ENCODE data around the gene FLVCR2.
A peak's percentile ranks its signal among the peaks of the same experiment; 100 is the strongest.

The FLVCR2 gene

DNA sequence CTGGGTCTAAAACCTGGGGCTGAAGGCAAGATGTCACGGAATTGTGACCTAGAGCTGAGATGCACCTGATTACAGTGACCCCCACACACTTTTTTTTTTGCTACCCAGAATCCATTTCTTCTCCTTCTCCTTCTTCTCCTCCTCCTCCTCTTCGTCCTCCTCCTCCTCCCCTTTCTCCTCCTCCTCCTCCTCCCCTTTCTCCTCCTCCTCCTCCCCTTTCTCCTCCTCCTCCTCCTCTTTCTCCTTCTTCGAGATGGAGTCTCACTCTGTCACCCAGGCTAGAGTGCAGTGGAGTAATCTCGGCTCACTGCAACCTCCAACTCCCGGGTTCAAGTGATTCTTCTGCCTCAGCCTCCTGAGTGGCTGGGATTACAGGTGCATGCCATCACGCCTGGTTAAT is 19.4 kb upstream of the FLVCR2 start:
- no peak for DNase-seq

GRCh38 chr14:75559451-75560222 is 18.8 kb upstream of the FLVCR2 start:
- DNase-seq: no peak

DNA sequence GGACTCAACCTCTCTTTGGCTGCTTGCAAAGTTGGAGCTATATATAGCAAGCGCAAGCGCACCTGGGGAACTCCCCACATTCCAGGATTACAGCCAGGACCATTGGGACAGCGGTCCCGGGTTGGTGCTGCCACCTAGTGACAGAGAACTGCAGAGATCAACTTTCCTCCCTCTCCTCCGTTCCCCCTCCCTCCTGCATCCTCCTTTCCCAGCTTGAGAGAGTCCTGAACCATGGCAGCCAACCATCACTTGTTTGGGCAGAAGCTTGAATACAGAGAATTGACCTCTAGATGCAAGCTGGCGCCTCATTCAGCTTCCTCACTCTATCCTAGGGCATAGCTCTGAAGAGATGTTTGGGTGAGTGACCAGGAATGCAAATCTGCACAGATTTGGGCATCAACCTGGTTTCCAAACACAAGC is 17.4 kb upstream of the FLVCR2 start:
- peak; percentile 30 for DNase-seq

- DNase-seq: no peak
Measured at GRCh38 chr14:75562089-75562488, 16.3 kb upstream of the FLVCR2 start.

GRCh38 chr14:75562489-75562888 is 15.9 kb upstream of the FLVCR2 start:
- DNase-seq: no peak

DNA sequence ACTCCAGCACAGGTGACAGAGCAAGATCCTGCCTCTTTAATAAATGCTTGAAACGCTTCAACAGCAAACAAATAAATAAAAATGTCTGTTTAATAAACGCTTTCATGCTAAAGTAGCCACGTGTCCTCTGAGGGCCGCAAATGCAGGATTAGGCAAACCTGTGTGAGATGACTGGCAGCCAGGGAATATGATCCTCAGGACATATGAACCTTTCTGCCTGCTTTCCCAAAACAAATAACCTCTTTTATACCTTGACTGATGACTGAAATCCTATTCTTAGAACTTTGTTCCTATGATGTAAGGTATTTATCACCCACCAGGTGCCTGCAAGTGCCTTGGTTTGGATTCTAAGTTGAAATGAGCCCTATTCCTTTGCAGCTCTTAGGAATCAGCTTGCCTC is 14.5 kb upstream of the FLVCR2 start:
- no peak for DNase-seq

DNA sequence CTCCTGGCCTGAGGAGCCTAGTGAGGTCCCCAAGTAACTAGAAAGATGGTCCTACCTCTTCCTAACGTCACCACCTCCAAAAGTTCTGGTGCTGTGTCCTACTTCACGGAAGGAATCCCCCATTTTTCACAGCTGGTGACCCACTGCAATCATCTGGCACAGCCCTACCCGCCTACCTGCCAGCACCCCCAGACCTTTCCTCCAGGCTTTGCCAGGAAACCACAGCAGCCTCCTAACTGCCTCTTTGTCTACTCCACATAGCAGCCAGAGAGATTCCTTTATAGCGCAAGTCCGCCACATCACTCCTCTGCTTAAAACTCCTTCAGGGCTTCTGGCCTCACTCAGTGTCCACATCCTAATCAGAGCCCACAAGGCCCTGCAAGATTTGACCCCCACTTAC is 13.4 kb upstream of the FLVCR2 start:
- no peak for DNase-seq

GRCh38 chr14:75566321-75566720 is 12.1 kb upstream of the FLVCR2 start:
- no peak for DNase-seq

DNA sequence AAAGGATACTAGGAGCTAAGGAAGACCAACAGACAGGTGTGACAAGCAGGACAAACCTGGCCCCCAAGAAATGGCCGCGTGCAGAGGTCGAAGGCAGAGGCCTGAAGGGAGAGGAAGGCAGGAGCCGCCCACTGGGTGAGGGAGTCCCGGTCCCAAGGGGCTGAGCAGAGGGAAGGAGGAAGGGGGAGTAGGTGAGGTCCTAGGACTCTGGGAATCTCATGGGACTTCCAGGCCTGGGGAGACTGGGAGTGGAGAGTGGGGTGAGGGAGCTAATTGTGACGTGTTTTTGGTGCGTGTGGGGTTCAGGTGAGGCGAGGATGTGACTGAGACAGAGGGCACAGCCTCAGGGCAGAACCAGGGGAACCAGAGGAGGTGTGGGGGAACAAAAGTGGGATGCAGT is 11.7 kb upstream of the FLVCR2 start:
- no peak for DNase-seq

DNA sequence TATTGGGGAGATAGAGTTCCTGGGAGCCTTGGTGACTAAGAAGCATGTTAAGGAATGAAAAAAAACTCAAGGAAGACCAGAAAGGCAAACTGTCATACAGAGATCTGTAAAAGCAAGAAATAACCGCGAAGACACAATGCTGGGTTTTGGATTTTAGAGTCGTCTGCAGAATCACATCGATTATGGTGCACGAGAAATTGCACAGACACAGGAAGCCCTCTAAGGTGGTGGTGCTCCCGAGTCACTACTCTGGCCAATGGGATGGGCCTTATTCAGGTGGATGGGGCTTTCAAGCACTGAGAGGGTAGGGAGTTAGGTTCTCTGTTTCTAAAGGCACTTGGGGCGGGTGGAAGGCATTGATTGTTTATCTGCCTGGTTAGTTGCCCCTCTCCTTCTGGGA is 10.3 kb upstream of the FLVCR2 start:
- no peak for DNase-seq

GRCh38 chr14:75568791-75569190 is 9.6 kb upstream of the FLVCR2 start:
- no peak for DNase-seq

DNA sequence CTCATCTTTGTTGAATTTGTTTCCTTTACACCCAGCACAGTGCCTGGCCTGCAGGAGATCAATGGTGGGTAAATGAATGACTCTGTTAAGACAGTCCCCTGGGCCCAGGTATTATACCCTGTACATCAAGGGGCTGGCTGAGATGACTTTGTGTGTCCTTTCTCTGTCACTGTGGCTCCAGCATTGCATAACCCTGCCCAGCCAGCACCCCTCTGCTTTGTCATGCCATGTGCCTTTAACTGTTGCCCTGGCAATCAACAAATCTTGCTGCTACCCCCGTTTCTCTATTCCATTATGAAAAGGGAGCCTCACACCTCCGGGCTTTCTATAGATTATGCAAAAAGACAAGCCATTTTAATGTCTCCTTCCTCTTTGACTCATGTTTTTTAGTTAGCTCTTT is 7.6 kb upstream of the FLVCR2 start:
- DNase-seq: no peak

DNA sequence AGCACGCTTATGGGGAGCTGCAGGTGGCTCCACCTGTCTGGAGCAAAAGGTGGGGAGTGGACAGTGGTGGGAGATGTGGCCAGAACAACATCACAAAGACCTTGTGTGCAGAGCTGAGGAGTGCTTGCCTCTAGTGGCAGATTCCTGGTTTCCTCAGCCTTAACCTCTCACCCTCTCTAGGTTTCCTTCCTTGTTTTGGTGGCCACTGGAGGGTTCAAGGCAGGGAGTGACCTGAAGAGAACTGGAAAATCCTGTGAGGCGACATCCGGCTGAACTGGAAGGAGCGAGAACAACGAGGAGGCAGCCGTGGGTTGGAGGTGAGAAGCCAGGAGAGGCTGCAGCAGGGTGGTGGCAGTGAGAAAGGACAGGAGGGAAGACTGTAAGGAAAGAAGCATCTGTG is 6.3 kb upstream of the FLVCR2 start:
- no peak for DNase-seq

GRCh38 chr14:75577090-75577489 is 1.3 kb upstream of the FLVCR2 start:
- no peak for DNase-seq

- DNase-seq: peak; percentile 65
Measured at GRCh38 chr14:75577729-75578101, 705 bp upstream of the FLVCR2 start.

DNA sequence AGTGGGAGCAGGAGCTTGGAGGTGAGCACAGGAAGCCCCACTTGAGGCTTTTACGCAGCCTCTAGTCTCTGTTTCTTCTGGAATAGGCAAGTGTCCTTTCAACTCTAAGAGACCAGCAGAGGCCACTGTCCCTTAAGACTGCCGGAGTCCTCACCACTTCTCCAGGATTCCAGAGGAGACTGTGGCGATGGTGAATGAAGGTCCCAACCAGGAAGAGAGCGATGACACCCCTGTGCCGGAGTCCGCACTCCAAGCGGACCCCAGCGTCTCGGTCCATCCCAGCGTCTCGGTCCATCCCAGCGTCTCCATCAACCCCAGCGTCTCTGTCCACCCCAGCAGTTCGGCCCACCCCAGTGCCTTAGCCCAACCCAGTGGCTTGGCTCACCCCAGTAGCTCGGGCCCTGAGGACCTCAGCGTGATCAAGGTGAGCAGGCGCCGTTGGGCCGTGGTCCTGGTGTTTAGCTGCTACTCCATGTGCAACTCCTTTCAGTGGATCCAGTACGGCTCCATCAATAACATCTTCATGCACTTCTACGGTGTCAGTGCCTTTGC is 442 bp downstream of the FLVCR2 start:
- DNase-seq: no peak

- no peak for DNase-seq
Measured at GRCh38 chr14:75579338-75579864, 981 bp downstream of the FLVCR2 start.

- DNase-seq: no peak
Measured at GRCh38 chr14:75579882-75580281, 1.5 kb downstream of the FLVCR2 start.

DNA sequence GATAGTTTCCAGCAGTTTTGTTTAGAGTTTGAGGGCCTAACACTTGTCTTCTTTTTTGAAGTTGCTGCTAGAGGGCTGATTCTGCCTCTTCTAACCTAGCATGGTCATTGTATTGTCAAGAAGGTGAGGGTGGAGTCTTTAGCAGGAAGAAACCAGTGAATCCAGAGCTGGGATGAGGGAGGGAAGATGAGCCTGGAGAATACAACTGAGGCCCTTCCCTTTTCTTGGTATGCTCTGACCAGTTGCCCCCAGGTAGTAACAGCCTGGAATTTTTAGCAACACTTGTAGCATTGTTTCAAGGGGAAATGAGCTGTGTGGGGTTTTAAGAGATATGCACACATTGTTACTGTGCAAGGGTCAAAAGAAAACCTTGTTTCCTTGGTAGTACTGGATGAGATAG is 9.0 kb downstream of the FLVCR2 start:
- no peak for DNase-seq

DNA sequence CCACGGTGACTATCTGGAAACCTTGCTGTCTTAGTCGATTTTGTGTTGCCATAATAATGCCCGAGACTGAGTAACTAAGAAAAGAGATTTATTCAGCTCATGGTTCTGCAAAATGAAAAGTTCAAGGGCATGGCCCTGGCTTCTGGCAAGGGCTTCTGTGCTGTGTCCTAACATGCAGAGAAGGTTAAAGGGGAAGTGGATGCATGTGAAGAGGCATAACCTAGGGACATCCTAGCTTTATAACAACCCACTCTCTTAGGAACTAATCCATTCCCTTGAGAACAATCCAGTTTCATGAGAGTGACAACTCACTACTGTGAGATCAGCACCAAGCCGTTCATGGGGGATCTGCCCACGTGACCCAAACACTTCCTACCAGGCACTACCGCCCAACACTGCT is 11.5 kb downstream of the FLVCR2 start:
- DNase-seq: no peak

DNA sequence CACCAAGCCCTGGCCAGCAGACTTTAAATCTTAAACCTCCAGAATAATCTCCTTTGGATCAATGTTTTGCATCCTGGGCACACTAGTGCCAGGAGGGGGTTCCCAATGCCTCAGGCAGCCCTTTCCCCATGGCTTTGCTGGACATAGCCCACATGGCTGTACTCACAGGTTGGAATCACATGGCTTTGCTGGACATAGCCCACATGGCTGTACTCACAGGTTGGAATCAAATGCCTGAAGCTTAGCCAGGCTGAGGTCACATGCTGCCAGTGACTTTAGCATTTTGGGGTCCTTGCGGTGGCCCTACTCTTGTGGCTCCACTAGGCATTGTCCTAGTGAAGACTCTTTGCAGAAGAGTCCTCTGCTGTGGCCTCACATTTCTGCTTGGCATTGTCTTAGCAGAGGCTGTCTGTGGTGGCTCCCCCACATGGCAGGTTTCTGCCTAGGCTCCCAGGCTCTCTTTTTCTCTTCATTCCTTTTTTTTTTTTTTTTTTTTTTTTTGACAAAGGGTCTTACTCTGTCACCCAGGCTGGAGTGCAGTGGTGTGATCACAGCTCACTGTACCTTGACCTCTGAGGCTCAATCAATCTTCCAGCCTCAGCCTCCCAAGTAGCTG is 13.0 kb downstream of the FLVCR2 start:
- no peak for DNase-seq

- no peak for DNase-seq
Measured at GRCh38 chr14:75591987-75592575, 13.7 kb downstream of the FLVCR2 start.

GRCh38 chr14:75595226-75595625 is 16.8 kb downstream of the FLVCR2 start:
- no peak for DNase-seq

- DNase-seq: no peak
Measured at GRCh38 chr14:75597149-75597548, 18.7 kb downstream of the FLVCR2 start.
